GM21367 (cell line): ENCODE measurements around the gene CDK6.
A peak's percentile ranks its signal among the peaks of the same experiment; 100 is the strongest.

ENCODE experiments used
- ATAC-seq: cut with Tn5 transposase; IDR thresholded peaks from one replicate; pipeline ENCODE4 v1.9.1; 2021; ENCODE audit not compliant: unreplicated experiment

The CDK6 gene

GRCh38 chr7:92847305-92847704, 10.9 kb upstream of the CDK6 start:
- no peak for ATAC-seq

GRCh38 chr7:92845736-92846135, 9.4 kb upstream of the CDK6 start:
- ATAC-seq, result no peak

GRCh38 chr7:92843781-92844180, 7.4 kb upstream of the CDK6 start:
- no peak for ATAC-seq

GRCh38 chr7:92843034-92843760, 6.8 kb upstream of the CDK6 start:
- ATAC-seq, result no peak

- ATAC-seq, result no peak
Measured at GRCh38 chr7:92841192-92841591, 4.8 kb upstream of the CDK6 start.

- ATAC-seq, result no peak
Measured at GRCh38 chr7:92840316-92840715, 3.9 kb upstream of the CDK6 start.

GRCh38 chr7:92839901-92840300, 3.5 kb upstream of the CDK6 start:
- no peak for ATAC-seq

GRCh38 chr7:92838934-92839333, 2.6 kb upstream of the CDK6 start:
- no peak for ATAC-seq

- no peak for ATAC-seq
Measured at GRCh38 chr7:92837000-92837749, 802 bp upstream of the CDK6 start.

GRCh38 chr7:92835851-92836488, 403 bp downstream of the CDK6 start:
- no peak for ATAC-seq

- no peak for ATAC-seq
Measured at GRCh38 chr7:92835261-92835850, 1.0 kb downstream of the CDK6 start.

GRCh38 chr7:92834507-92835260, 1.7 kb downstream of the CDK6 start:
- ATAC-seq, result no peak

GRCh38 chr7:92833766-92834506, 2.4 kb downstream of the CDK6 start:
- peak; percentile 38 for ATAC-seq

GRCh38 chr7:92833024-92833765, 3.2 kb downstream of the CDK6 start:
- ATAC-seq, result peak; percentile 53

- no peak for ATAC-seq
Measured at GRCh38 chr7:92832534-92833023, 3.8 kb downstream of the CDK6 start.

GRCh38 chr7:92831716-92832533, 4.4 kb downstream of the CDK6 start:
- ATAC-seq, result no peak

GRCh38 chr7:92830532-92831110, 5.8 kb downstream of the CDK6 start:
- ATAC-seq, result no peak

- ATAC-seq, result no peak
Measured at GRCh38 chr7:92830027-92830426, 6.3 kb downstream of the CDK6 start.
